Activated T-cell treated with anti-CD3 and anti-CD28 coated beads, Interleukin-2, amount 50 U/mL, for 72 hours (primary cell): ENCODE results near the gene ZNF778. TPM values are rescaled to one million over a fixed set of nuclear protein-coding genes. Genes with fewer than 3 reads are reported as not detected.

Experiments
- ATAC-seq, 2 donors: fragments of 150-1000 bp; cut with Tn5 transposase; replicated peaks in 1 of 2; 2 replicates each; pipeline ENCODE4 v1.10.0; 2021; ENCODE audit warnings: moderate library complexity in 2 of 2, mild to moderate bottlenecking in 1 of 2
- DNase-seq, 2 donors: peaks; one replicate each; pipeline ENCODE4 v3.0.0; 2021 to 2022; ENCODE audit warnings: mixed read lengths in 1 of 2
- H3K27ac Mint-ChIP-seq: one replicate; pipeline ENCODE4 v1.8.0; 2022; ENCODE audit warnings: mild to moderate bottlenecking, moderate library complexity, mixed read lengths
- H3K27me3 Mint-ChIP-seq: one replicate; pipeline ENCODE4 v1.8.0; 2022; ENCODE audit warnings: low read depth, mixed read lengths
- H3K36me3 Mint-ChIP-seq, 2 donors: one replicate each; pipeline ENCODE4 v1.8.0; 2022; ENCODE audit warnings: mixed read lengths in 2 of 2, mild to moderate bottlenecking in 1 of 2; ENCODE audit not compliant: insufficient read depth in 2 of 2
- H3K4me1 Mint-ChIP-seq: one replicate; pipeline ENCODE4 v1.8.0; 2022; ENCODE audit warnings: low read depth, mixed read lengths
- H3K4me3 Mint-ChIP-seq, 2 donors: one replicate each; pipeline ENCODE4 v1.8.0; 2022; ENCODE audit warnings: mild to moderate bottlenecking in 2 of 2, mixed read lengths in 2 of 2, moderate library complexity in 2 of 2
- H3K9me3 Mint-ChIP-seq, 2 donors: one replicate each; pipeline ENCODE4 v1.8.0; 2022; ENCODE audit warnings: mixed read lengths in 2 of 2
- total RNA-seq, 2 donors: library from RNA; stranded (reverse); gene quantifications; one replicate each; pipeline ENCODE4 v1.2.3, GENCODE V29; 2022

ZNF778 gene
- total RNA-seq, 2 donors from 2014 or later, result 7.2 to 10.9 TPM

- Mint-ChIP-seq H3K27ac (no peak overlapping the region), H3K36me3 (no peaks in the 10 kb centered on the region), H3K27me3 (peaks cover 5% of the 10 kb centered on the region), H3K4me1 (no peaks in the 10 kb centered on the region), H3K4me3 (peak overlapping the region in 1 of 2 donors; percentile 9), H3K9me3 (no peaks in the 10 kb centered on the region)
- DNase-seq (no peak), ATAC-seq (no peak)
Measured at GRCh38 chr16:89193576-89194293, 23.8 kb upstream of the ZNF778 start.

- Mint-ChIP-seq H3K4me3 (no peak overlapping the region), H3K9me3 (no peaks in the 10 kb centered on the region), H3K27me3 (peaks cover 5% of the 10 kb centered on the region), H3K27ac (no peak overlapping the region), H3K4me1 (no peaks in the 10 kb centered on the region), H3K36me3 (no peaks in the 10 kb centered on the region)
- no peak for DNase-seq
- ATAC-seq, result no peak
Measured at GRCh38 chr16:89194340-89195311, 22.9 kb upstream of the ZNF778 start.

DNA sequence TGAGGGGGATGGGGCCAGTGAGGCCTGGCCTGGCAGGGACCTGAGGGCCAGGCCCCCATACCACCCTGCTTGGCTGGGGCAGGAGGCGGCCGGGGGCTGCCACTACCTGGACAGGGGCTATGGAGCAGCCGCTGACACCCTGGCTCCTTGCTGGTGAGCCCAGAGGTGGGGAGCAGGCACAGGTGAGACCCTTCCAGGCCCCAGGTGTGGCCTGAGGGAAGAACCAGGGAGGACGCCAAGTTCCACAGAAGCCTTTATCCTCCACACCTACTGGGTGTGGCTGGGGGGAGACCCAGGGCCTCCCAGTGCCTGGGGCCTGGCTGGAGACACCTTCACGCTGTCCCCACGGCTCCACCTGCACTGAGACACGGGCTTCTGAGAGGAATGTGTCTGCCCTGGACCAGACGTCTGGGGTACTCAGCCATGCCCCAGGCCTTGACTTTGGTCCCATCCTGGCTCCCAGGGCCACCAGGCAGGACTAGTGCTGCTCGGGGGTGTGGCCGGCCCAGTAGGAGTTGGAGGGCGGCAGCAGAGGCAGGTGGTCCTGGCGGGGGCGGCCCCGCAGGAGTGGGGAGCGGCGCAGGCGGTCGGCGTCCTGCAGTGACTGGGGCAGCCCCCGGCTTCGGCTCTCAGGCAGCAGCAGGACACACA lies 21.9 kb upstream of the ZNF778 start:
- Mint-ChIP-seq H3K27ac (no peak overlapping the region), H3K9me3 (no peaks in the 10 kb centered on the region), H3K36me3 (no peaks in the 10 kb centered on the region), H3K27me3 (peaks cover 10% of the 10 kb centered on the region), H3K4me1 (peaks cover 5% of the 10 kb centered on the region), H3K4me3 (no peak overlapping the region)
- DNase-seq (no peak), ATAC-seq (no peak)

DNA sequence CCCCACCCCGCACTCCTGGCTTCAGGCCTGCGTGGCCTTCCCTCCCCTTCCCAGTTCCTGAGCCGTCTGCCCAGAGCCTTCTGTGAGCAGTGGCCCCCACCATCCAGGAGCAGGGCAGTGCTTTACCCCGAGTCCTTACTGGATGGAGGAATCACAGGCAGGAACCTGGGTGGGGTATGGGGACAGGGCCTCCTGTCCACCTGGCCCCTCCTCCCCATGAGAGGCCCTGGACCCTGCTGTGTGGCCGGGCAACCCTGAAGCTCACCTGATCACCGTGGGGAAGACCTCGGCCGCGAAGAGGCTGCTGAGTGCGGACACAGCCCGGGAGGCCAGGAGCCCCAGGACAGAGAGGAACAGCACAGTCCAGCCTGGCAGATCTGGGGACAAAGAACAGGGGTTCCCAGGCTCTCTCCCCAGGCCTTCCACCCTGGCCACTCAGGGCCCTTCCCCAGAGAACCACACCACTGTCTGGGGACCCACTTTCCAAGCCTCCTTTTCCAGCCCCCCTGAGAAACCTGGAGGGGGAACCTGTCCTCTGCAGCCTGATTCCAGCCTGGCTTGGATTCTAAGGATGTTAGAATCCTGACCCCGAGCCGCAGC lies 20.4 kb upstream of the ZNF778 start:
- H3K27ac Mint-ChIP-seq, result no peak overlapping the region
- peaks cover 5% of the 10 kb centered on the region for H3K4me1 Mint-ChIP-seq
- ATAC-seq, result no peak
- no peak overlapping the region for H3K4me3 Mint-ChIP-seq
- DNase-seq, result no peak
- H3K36me3 Mint-ChIP-seq, result no peaks in the 10 kb centered on the region
- peaks cover 10% of the 10 kb centered on the region for H3K27me3 Mint-ChIP-seq
- H3K9me3 Mint-ChIP-seq, result no peaks in the 10 kb centered on the region

DNA sequence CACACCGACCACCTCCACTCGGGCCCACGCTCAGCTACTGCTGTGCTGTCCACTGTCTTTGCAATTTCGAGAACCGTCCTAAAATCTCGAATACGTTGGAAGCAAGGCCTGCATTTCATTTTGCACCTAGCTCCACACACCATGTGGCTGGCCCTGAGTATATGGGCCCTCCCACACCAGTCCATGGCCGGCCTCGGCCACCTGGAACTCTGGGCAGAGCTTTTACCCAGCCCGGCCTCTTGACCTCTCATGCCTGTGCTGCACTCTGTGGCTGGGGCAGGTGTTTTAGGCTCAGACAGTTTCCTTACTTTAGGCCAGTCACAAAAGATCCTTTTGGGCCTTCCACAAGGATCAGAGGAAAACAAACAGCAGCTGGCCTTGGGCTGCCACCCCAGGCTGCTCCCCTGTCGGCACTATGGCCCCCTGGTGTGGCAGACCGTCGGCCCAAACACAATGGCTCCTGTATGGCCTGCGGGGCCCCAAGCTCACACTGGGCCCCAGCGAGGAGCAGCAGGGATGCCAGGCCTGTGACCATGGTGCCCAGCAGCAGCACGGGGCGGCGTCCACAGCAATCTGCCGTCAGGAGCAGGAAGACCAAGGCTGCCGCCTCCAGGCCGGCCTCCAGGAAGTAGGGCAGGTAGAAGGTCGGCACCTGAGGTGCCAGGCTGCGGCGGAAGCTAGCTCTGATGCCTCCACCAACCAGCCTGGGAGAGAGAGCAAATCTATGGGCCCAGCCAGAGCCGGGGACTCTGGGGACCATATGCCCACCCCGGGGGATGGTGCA lies 19.7 kb upstream of the ZNF778 start:
- Mint-ChIP-seq H3K9me3 (no peaks in the 10 kb centered on the region), H3K36me3 (peaks cover 0 to 2% of the 10 kb centered on the region in 2 donors), H3K4me3 (no peak overlapping the region), H3K4me1 (peaks cover 9% of the 10 kb centered on the region), H3K27me3 (peaks cover 14% of the 10 kb centered on the region), H3K27ac (no peak overlapping the region)
- ATAC-seq (no peak), DNase-seq (no peak)

DNA sequence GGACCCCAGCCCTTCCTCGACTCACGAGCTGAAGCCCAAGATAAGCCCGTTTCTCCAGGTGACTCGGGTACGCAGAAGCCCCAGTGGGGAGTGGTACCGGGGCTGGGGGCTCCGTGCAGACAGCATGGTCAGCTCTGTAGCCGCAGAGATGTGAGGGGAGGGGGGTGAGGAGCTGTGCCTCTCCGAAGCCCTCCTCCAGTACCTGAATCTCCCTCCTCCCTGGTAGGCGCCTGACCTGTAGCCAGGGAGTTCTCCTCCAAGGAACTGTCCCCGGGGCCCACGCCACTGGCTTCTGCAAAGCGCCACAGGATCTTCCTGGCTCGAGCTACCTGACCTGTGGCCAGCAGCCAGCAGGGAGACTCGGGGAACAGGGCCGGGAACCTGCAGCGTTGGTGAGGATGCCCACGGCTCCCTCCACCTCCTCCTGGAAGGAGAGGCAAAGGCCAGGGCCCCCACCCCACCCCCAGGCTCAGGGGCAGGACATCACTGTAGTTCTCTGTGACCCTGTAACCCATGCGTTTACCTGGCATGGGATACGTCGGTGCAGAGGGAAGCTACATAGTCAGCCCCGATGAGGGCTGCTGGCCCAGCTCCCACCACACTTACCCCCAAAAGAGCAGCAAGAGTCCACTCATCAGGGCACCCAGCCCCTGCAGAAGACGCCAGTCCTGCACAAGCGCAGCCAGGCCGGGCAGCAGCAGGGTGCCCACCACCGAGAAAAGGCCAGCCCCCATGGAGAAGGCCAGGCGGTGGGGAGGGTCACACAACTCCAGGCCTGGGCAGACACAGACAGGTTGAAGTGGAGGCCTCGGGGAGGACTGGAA lies 18.9 kb upstream of the ZNF778 start:
- H3K4me3 Mint-ChIP-seq, result no peak overlapping the region
- H3K27me3 Mint-ChIP-seq, result peaks cover 23% of the 10 kb centered on the region
- peaks cover 2 to 4% of the 10 kb centered on the region in 2 donors for H3K36me3 Mint-ChIP-seq
- DNase-seq, result no peak
- no peaks in the 10 kb centered on the region for H3K9me3 Mint-ChIP-seq
- peaks cover 11% of the 10 kb centered on the region for H3K4me1 Mint-ChIP-seq
- ATAC-seq, result no peak
- no peak overlapping the region for H3K27ac Mint-ChIP-seq

DNA sequence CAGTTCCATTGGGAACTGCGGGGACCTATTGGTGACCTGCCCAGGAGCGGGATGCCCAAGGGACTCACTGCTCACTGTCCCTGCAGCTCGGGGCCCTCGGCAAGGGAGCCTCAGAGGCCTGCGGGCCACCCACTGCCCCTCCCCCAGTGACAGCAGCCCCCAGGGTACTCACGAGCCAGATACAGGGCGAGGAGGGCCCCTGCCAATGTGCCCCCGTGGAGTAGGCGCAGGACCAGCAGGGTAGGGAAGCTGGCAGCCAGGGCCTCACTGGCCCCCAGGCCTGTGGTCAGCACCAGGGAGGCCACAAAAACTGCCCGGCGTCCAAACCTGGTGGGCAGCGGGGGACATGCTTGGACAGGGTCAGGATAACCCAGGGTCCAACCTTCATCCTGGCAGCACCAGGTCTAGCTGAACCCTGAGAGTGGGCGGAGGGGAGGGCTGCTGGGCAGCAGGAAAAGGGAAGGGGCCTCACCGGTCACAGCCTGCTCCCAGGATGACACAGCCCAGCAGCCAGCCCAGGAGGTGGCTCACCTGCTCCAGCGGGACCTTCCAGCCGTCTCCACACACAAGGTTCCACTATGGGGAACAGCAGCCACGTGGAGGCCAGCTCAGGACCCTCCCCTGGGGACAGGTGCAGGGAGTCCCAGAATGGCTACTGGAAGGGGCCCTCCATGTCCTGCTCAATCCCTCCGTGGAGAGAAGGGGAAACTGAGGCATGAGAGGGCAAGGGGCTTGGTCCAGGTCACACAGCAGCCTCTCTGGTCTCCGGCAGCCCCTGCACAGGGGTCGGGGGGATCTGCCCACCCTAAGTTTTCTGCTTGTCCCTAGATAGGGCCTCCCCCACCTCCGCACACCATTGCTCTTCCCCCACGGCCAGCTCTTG lies 18.0 kb upstream of the ZNF778 start:
- H3K27ac Mint-ChIP-seq, result no peak overlapping the region
- peaks cover 31% of the 10 kb centered on the region for H3K27me3 Mint-ChIP-seq
- peaks cover 11% of the 10 kb centered on the region for H3K4me1 Mint-ChIP-seq
- no peaks in the 10 kb centered on the region for H3K9me3 Mint-ChIP-seq
- peak overlapping the region in 1 of 2 donors; percentile 65 for H3K4me3 Mint-ChIP-seq
- ATAC-seq, result no peak
- peaks cover 2 to 4% of the 10 kb centered on the region in 2 donors for H3K36me3 Mint-ChIP-seq
- DNase-seq, result no peak

GRCh38 chr16:89200124-89200849 lies 17.2 kb upstream of the ZNF778 start, which contains the start of gene SLC22A31:
TSS of gene SLC22A31 (minus strand) at chr16:89200537. CDS start at chr16:89200501, 36 bp downstream.
- Mint-ChIP-seq H3K9me3 (no peaks in the 10 kb centered on the region), H3K27me3 (peaks cover 38% of the 10 kb centered on the region), H3K36me3 (peaks cover 2 to 4% of the 10 kb centered on the region in 2 donors), H3K4me3 (peak within 1 kb of the TSS; percentile 32 to 65), H3K4me1 (peaks cover 11% of the 10 kb centered on the region), H3K27ac (no peak within 1 kb of the TSS)
- ATAC-seq, result no peak
- no peak for DNase-seq

- H3K27ac Mint-ChIP-seq, result no peak overlapping the region
- peaks cover 2 to 4% of the 10 kb centered on the region in 2 donors for H3K36me3 Mint-ChIP-seq
- peak; percentile 7 to 21 for ATAC-seq
- DNase-seq, result no peak
- no peaks in the 10 kb centered on the region for H3K9me3 Mint-ChIP-seq
- H3K4me1 Mint-ChIP-seq, result peaks cover 11% of the 10 kb centered on the region
- peaks cover 38% of the 10 kb centered on the region for H3K27me3 Mint-ChIP-seq
- H3K4me3 Mint-ChIP-seq, result peak overlapping the region; percentile 32 to 65
Measured at GRCh38 chr16:89200850-89201411, 16.6 kb upstream of the ZNF778 start.
